MCF 10A (cell line): ENCODE results near the gene CSMD2. TPM values are rescaled to one million over a fixed set of nuclear protein-coding genes. Genes with fewer than 3 reads are reported as not detected.

Experiments
- BruUV-seq: library from RNA; stranded (reverse); fragments of 400-500 nt; replicated peaks from 2 replicates; lab custom pipeline; 2021; lab: Mats Ljungman, UMichigan
- CTCF ChIA-PET: fragments of 300-600 bp; sonication (Branson Sonifier 250); formaldehyde crosslinking; extraction: SDS; loops from one replicate; lab custom pipeline; 2021; ENCODE audit warnings: antibody characterized with exemption, inconsistent platforms; lab: Yijun Ruan, JAX
- POLR2A ChIA-PET: fragments of 300-600, 350-650 bp; sonication (Branson Sonifier 250); formaldehyde crosslinking; extraction: SDS; loops from one replicate; lab custom pipeline; 2020; ENCODE audit warnings: antibody characterized with exemption, inconsistent platforms; lab: Yijun Ruan, JAX
- DNase-seq: peaks from one replicate; pipeline ENCODE4 v3.0.0-alpha.2; 2018; ENCODE audit not compliant: unreplicated experiment
- H3K27ac Mint-ChIP-seq: one replicate; pipeline ENCODE4 v1.8.0; 2022; ENCODE audit warnings: mild to moderate bottlenecking, low read depth, mixed read lengths; ENCODE audit not compliant: unreplicated experiment
- H3K27me3 Mint-ChIP-seq: one replicate; pipeline ENCODE4 v1.8.0; 2022; ENCODE audit warnings: mixed read lengths; ENCODE audit not compliant: insufficient read depth, unreplicated experiment
- H3K36me3 Mint-ChIP-seq: one replicate; pipeline ENCODE4 v1.8.0; 2022; ENCODE audit warnings: mild to moderate bottlenecking, moderate library complexity, mixed read lengths; ENCODE audit not compliant: insufficient read depth, unreplicated experiment
- H3K4me1 Mint-ChIP-seq: one replicate; pipeline ENCODE4 v1.8.0; 2022; ENCODE audit warnings: mixed read lengths; ENCODE audit not compliant: insufficient read depth, unreplicated experiment
- H3K4me3 Mint-ChIP-seq: one replicate; pipeline ENCODE4 v1.8.0; 2022; ENCODE audit warnings: mild to moderate bottlenecking, moderate library complexity, mixed read lengths; ENCODE audit not compliant: unreplicated experiment
- H3K9me3 Mint-ChIP-seq: one replicate; pipeline ENCODE4 v1.8.0; 2022; ENCODE audit warnings: mixed read lengths; ENCODE audit not compliant: unreplicated experiment
- CTCF ChIP-seq: fragments of 200-600 bp; IDR thresholded peaks from one replicate; pipeline ENCODE4 v1.8.0; 2022; ENCODE audit warnings: antibody characterized with exemption, mild to moderate bottlenecking; ENCODE audit not compliant: unreplicated experiment
- intact Hi-C: fragments of 100-400 bp; cut with micrococcal nuclease; formaldehyde crosslinking; loops from 2 replicates; pipeline ENCODE4 v1.14.1; 2022
- total RNA-seq: library from RNA; stranded (reverse); gene quantifications from 2 replicates; pipeline ENCODE4 v1.2.3, GENCODE V29; 2022

Gene CSMD2
- total RNA-seq, 1 experiment from 2014 or later = not detected

- Mint-ChIP-seq H3K4me1 (no peaks in the 10 kb centered on the region), H3K27me3 (no peaks in the 10 kb centered on the region), H3K27ac (no peak overlapping the region), H3K4me3 (no peak overlapping the region), H3K9me3 (peaks cover 11% of the 10 kb centered on the region), H3K36me3 (no peaks in the 10 kb centered on the region)
- ChIA-PET POLR2A (no interaction called here), CTCF (no interaction called here)
- no peak for DNase-seq
- intact Hi-C loops = no loop called here
- BruUV-seq = no TSS peak
- TF ChIP-seq CTCF = no peak
Measured at GRCh38 chr1:33853431-33853830, 311.6 kb downstream of the CSMD2 start.

GRCh38 chr1:33852711-33853110 lies 312.3 kb downstream of the CSMD2 start:
- TF ChIP-seq CTCF = no peak
- BruUV-seq = no TSS peak
- ChIA-PET POLR2A (no interaction called here), CTCF (interaction anchor here (0.7 kb wide), 1 partner anchor 217 kb away, joined by 3 read pairs; no protein-coding TSS in a partner anchor)
- Mint-ChIP-seq H3K4me3 (no peak overlapping the region), H3K27ac (no peak overlapping the region), H3K4me1 (no peaks in the 10 kb centered on the region), H3K9me3 (peaks cover 8% of the 10 kb centered on the region), H3K27me3 (no peaks in the 10 kb centered on the region), H3K36me3 (no peaks in the 10 kb centered on the region)
- DNase-seq = no peak
- intact Hi-C loops = no loop called here

GRCh38 chr1:33850481-33850880 lies 314.5 kb downstream of the CSMD2 start:
- no peaks in the 10 kb centered on the region for H3K4me1 Mint-ChIP-seq
- CTCF ChIA-PET = no interaction called here

GRCh38 chr1:33849211-33849610 lies 315.8 kb downstream of the CSMD2 start:
- Mint-ChIP-seq H3K4me3 (no peak overlapping the region), H3K36me3 (no peaks in the 10 kb centered on the region), H3K27ac (no peak overlapping the region), H3K4me1 (no peaks in the 10 kb centered on the region), H3K27me3 (no peaks in the 10 kb centered on the region), H3K9me3 (peaks cover 8% of the 10 kb centered on the region)
- TF ChIP-seq CTCF = no peak
- intact Hi-C loops = no loop called here
- CTCF ChIA-PET = interaction anchor here (0.7 kb wide), 1 partner anchor 57 kb away, joined by 3 read pairs; no protein-coding TSS in a partner anchor
- DNase-seq = no peak
- BruUV-seq = no TSS peak
- POLR2A ChIA-PET = no interaction called here

More at GRCh38 chr1:33850481-33850880, 314.5 kb downstream of the CSMD2 start:
- no peak for DNase-seq
- Mint-ChIP-seq H3K27ac (no peak overlapping the region), H3K27me3 (no peaks in the 10 kb centered on the region), H3K9me3 (peaks cover 8% of the 10 kb centered on the region), H3K4me3 (no peak overlapping the region), H3K36me3 (no peaks in the 10 kb centered on the region)
- no peak for TF ChIP-seq CTCF
- intact Hi-C loops = no loop called here
- POLR2A ChIA-PET = no interaction called here
- no TSS peak for BruUV-seq
